SK-N-SH (cell line): ENCODE data around the gene MEIS2. TPM values are rescaled to one million over a fixed set of nuclear protein-coding genes. Genes with fewer than 3 reads are reported as not detected.

ENCODE experiments used
- CTCF ChIA-PET: fragments of 300-600, 350-600 bp; formaldehyde crosslinking; extraction: SDS; loops from one replicate; lab custom pipeline; 2021; lab: Yijun Ruan, JAX
- POLR2A ChIA-PET: fragments of 350-600 bp; sonication (Branson Sonifier 250); formaldehyde crosslinking; extraction: SDS; loops from one replicate; lab custom pipeline; 2020; ENCODE audit warnings: antibody characterized with exemption, inconsistent platforms; lab: Yijun Ruan, JAX
- DNase-seq: peaks from one replicate; pipeline ENCODE4 v3.0.0; 2012
- H2AFZ ChIP-seq: fragments of 200-600 bp; sonication (generic); 2 replicates; pipeline ENCODE4 v1.8.1; 2016; ENCODE audit warnings: antibody characterized with exemption, mild to moderate bottlenecking, low read depth
- H3F3A ChIP-seq: fragments of 200-600 bp; sonication (generic); replicated peaks from 2 replicates; pipeline ENCODE3; 2016; ENCODE audit warnings: antibody characterized with exemption, mild to moderate bottlenecking; ENCODE audit not compliant: insufficient read depth
- H3K27ac ChIP-seq, 2 experiments: fragments of 200-500 bp in 1 of 2; fragments of 200-600 bp in 1 of 2; sonication (Bioruptor generic) in 1 of 2; sonication (generic), shearing (Covaris generic) in 1 of 2; 2 replicates each; pipeline versions ENCODE4 v1.5.1 to v1.6.1; 2014 to 2016; ENCODE audit warnings: low read depth in 2 of 2, inconsistent platforms in 1 of 2, low read length in 1 of 2, mild to moderate bottlenecking in 1 of 2, mixed read lengths in 1 of 2
- H3K27me3 ChIP-seq: fragments of 200-600 bp; sonication (generic), shearing (Covaris generic); 2 replicates; pipeline ENCODE4 v1.6.1; 2016; ENCODE audit warnings: mixed run types; ENCODE audit not compliant: insufficient read depth
- H3K36me3 ChIP-seq, 2 experiments: fragments of 200-500 bp in 1 of 2; fragments of 200-600 bp in 1 of 2; sonication (Bioruptor generic) in 1 of 2; sonication (generic) in 1 of 2; replicated peaks in 1 of 2; 2 replicates each; pipeline versions ENCODE3 to v1.5.1; 2014 to 2016; ENCODE audit warnings: low read length in 1 of 2, mild to moderate bottlenecking in 1 of 2; ENCODE audit not compliant: insufficient read depth in 2 of 2, control insufficient read depth in 1 of 2
- H3K4me1 ChIP-seq, 2 experiments: fragments of 200-500 bp in 1 of 2; fragments of 200-600 bp in 1 of 2; sonication (Bioruptor generic) in 1 of 2; sonication (generic), shearing (Covaris generic) in 1 of 2; 2 replicates each; pipeline versions ENCODE4 v1.5.1 to v1.6.1; 2014 to 2016; ENCODE audit warnings: low read depth in 1 of 2, low read length in 1 of 2, mixed run types in 1 of 2; ENCODE audit not compliant: insufficient read depth in 2 of 2, control insufficient read depth in 1 of 2
- H3K4me2 ChIP-seq: fragments of 200-600 bp; sonication (generic), shearing (Covaris generic); 2 replicates; pipeline ENCODE4 v1.6.1; 2017; ENCODE audit warnings: mixed run types
- H3K4me3 ChIP-seq, 2 experiments: fragments of 200-500 bp in 1 of 2; fragments of 200-600 bp in 1 of 2; sonication (Bioruptor generic) in 1 of 2; sonication (generic), shearing (Covaris generic) in 1 of 2; 2 replicates each; pipeline versions ENCODE4 v1.5.1 to v1.8.1; 2014 to 2016; ENCODE audit warnings: low read depth in 2 of 2, inconsistent platforms in 1 of 2, low read length in 1 of 2, mild to moderate bottlenecking in 1 of 2, mixed read lengths in 1 of 2, moderate library complexity in 1 of 2
- H3K79me2 ChIP-seq: fragments of 200-600 bp; sonication (generic); 2 replicates; pipeline ENCODE4 v1.8.1; 2017; ENCODE audit warnings: mild to moderate bottlenecking; ENCODE audit not compliant: insufficient read depth
- H3K9ac ChIP-seq: fragments of 200-600 bp; sonication (generic); 2 replicates; pipeline ENCODE4 v1.6.1; 2017; ENCODE audit warnings: mixed run types
- H3K9me2 ChIP-seq: fragments of 200-600 bp; sonication (generic); 2 replicates; pipeline ENCODE4 v1.6.1; 2017; ENCODE audit warnings: mixed run types
- H3K9me3 ChIP-seq: fragments of 200-600 bp; sonication (generic); 2 replicates; pipeline ENCODE4 v1.6.1; 2017; ENCODE audit warnings: mixed run types, mild to moderate bottlenecking, moderate library complexity
- H4K20me1 ChIP-seq: fragments of 200-600 bp; sonication (generic); 2 replicates; pipeline ENCODE4 v1.6.1; 2017; ENCODE audit warnings: mild to moderate bottlenecking, mixed run types; ENCODE audit not compliant: insufficient read depth
- EP300 ChIP-seq, 2 experiments: IDR thresholded peaks; 2 replicates each; pipeline versions ENCODE4 v1.4.0 to v1.6.1; 2012; ENCODE audit warnings: borderline replicate concordance in 1 of 2, low read depth in 1 of 2, low read length in 1 of 2
- FOXJ3 ChIP-seq: sonication (generic); formaldehyde crosslinking; IDR thresholded peaks from 2 replicates; pipeline ENCODE4 v1.5.1; 2020; ENCODE audit warnings: mild to moderate bottlenecking, missing genetic modification reagents
- GABPA ChIP-seq: IDR thresholded peaks from 2 replicates; pipeline ENCODE4 v1.4.0; 2012; ENCODE audit warnings: low read depth, mild to moderate bottlenecking
- GATA2 ChIP-seq: sonication (generic); formaldehyde crosslinking; IDR thresholded peaks from 2 replicates; pipeline ENCODE4 v1.5.0; 2020; ENCODE audit warnings: mild to moderate bottlenecking, missing genetic modification reagents
- MEF2A ChIP-seq: IDR thresholded peaks from 2 replicates; pipeline ENCODE4 v1.4.0; 2012; ENCODE audit warnings: low read depth, borderline replicate concordance
- MXI1 ChIP-seq: IDR thresholded peaks from 2 replicates; pipeline ENCODE4 v1.6.1; 2012; ENCODE audit warnings: mild to moderate bottlenecking, low read depth, low read length, improper control_type of control experiment
- NFIC ChIP-seq: IDR thresholded peaks from 2 replicates; pipeline ENCODE4 v1.4.0; 2012; ENCODE audit warnings: borderline replicate concordance
- PBX3 ChIP-seq: IDR thresholded peaks from 2 replicates; pipeline ENCODE4; 2012
- POLR2AphosphoS5 ChIP-seq: IDR thresholded peaks from 2 replicates; pipeline ENCODE4 v1.6.1; 2012; ENCODE audit warnings: low read depth, low read length
- RAD21 ChIP-seq: IDR thresholded peaks from 2 replicates; pipeline ENCODE4 v1.6.1; 2012; ENCODE audit warnings: mild to moderate bottlenecking, low read length
- REST ChIP-seq: IDR thresholded peaks from 2 replicates; pipeline ENCODE4 v1.6.1; 2012; ENCODE audit warnings: mild to moderate bottlenecking, low read depth, low read length, moderate library complexity
- SIN3A ChIP-seq: IDR thresholded peaks from 2 replicates; pipeline ENCODE4 v1.6.1; 2012; ENCODE audit warnings: low read depth, mild to moderate bottlenecking, low read length, moderate library complexity, borderline replicate concordance
- TAF1 ChIP-seq: IDR thresholded peaks from 2 replicates; pipeline ENCODE4 v1.6.1; 2012; ENCODE audit warnings: low read depth, mild to moderate bottlenecking, low read length, moderate library complexity, borderline replicate concordance
- TCF12 ChIP-seq: IDR thresholded peaks from 2 replicates; pipeline ENCODE4 v1.4.0; 2012
- WGBS: methylation state at CpG from one replicate; pipeline ENCODE4 v1.1.6; 2017; ENCODE audit warnings: low lambda C conversion rate; 5-methylcytosine and 5-hydroxymethylcytosine counted together
- polyA plus RNA-seq, 3 experiments: library from polyadenylated mRNA; depleted of rRNA; stranded (reverse); fragments of >200 nt; gene quantifications; 2 replicates each; pipeline ENCODE4 v1.2.3, GENCODE V29; 2012

MEIS2 gene
- polyA plus RNA-seq, 1 of the 3 experiments (the other 2 are of a cell fraction), result 146 TPM

DNA sequence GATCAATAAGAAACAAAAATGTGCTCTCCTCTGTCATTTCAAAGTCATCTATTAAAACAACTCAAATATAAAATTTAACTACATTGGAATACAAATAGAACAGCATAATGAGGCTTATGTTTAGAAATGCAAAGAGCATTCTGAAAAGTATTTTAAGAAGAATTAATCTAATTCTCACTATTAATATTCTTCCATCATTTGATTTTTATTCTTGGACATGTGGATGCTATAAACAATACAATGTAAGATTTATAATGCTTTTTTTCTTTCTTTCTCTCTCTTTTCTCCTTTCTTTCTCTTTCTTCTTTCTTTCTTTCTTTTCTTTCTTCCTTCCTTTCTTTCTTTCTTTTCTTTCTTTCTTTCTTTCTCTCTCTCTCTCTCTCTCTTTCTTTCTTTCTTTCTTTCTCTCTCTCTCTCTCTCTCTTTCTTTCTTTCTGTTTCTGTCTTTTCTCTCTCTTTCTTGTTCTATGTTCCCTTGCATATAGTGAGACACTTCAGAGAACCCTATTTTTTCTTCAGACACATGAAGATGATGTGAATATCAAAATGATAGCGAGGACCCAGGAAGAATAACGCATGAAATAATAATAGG, 32.6 kb upstream of the MEIS2 start (continued):
- TF ChIP-seq REST, result no peak
- TF ChIP-seq GATA2, result no peak
- no peak for TF ChIP-seq GABPA

GRCh38 chr15:37131621-37132020, 31.3 kb upstream of the MEIS2 start:
- Histone ChIP-seq H3K9ac (peak overlapping the region; percentile 28; the same call in 1 of the 2 replicates), H2AFZ (peak overlapping the region; percentile 52), H4K20me1 (no peaks in the 10 kb centered on the region), H3K27ac (peak overlapping the region; percentile 23 to 97; a peak in 3 of 4 replicates), H3F3A (peaks cover 21% of the 10 kb centered on the region), H3K4me1 (peaks cover 5 to 46% of the 10 kb centered on the region in 2 experiments; a peak in 2 of 4 replicates), H3K36me3 (no peaks in the 10 kb centered on the region), H3K79me2 (no peaks in the 10 kb centered on the region), H3K9me3 (no peaks in the 10 kb centered on the region), H3K27me3 (no peaks in the 10 kb centered on the region), H3K4me3 (peak overlapping the region; percentile 3 to 28; a peak in 2 of 4 replicates), H3K9me2 (no peaks in the 10 kb centered on the region), H3K4me2 (peak overlapping the region; percentile 61)
- no peak for DNase-seq
- POLR2A ChIA-PET, result interaction anchor here (0.6 to 2.2 kb wide), 6 partner anchors 21 to 257 kb away, joined by 3 to 8 read pairs (median 4); no protein-coding TSS in a partner anchor
- TF ChIP-seq MXI1, result no peak
- TF ChIP-seq FOXJ3, result no peak
- no peak for TF ChIP-seq NFIC
- TF ChIP-seq PBX3, result peak; percentile 10; the same call in 1 of the 2 replicates
- TF ChIP-seq MEF2A, result no peak
- peak; percentile 30; the same call in 1 of the 2 replicates for TF ChIP-seq TCF12
- CTCF ChIA-PET, result interaction anchor here (0.6 to 5.9 kb wide), 10 partner anchors 8 to 1611 kb away, joined by 3 to 101 read pairs (median 4); partner anchors contain the start of gene MEIS2
- WGBS, result 0% methylated on average over 2 of the region's 2 CpGs

DNA sequence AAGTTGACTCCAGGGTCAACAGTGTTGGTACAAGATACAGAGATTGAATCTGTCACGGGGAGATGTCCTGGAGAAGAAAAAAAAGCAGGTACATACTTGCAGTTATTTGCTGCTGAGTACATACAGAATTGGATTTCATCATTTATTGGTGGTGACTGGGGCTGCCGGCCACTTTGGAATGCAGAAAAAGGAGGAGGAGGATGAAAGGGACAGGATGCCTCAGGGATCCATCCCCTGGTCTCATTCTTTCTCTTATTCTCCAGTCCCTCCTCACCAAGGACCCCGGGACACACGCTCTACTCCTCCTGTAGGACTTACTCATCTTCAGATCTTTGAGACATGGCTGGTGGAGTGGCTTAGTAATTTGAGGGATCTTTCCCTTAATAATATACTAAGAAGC, 30.0 kb upstream of the MEIS2 start:
- DNase-seq, result no peak
- Histone ChIP-seq H3K27ac (peak overlapping the region in 1 of 2 experiments; percentile 97; a peak in 2 of 4 replicates), H3K79me2 (no peaks in the 10 kb centered on the region), H3K9ac (no peak overlapping the region), H3K4me2 (no peak overlapping the region), H3K4me3 (no peak overlapping the region), H2AFZ (no peak overlapping the region), H3K36me3 (no peaks in the 10 kb centered on the region), H3K9me2 (no peaks in the 10 kb centered on the region), H3K9me3 (no peaks in the 10 kb centered on the region), H3K4me1 (peaks cover 6 to 50% of the 10 kb centered on the region in 2 experiments; a peak in 2 of 4 replicates), H3F3A (peaks cover 18% of the 10 kb centered on the region), H4K20me1 (no peaks in the 10 kb centered on the region), H3K27me3 (no peaks in the 10 kb centered on the region)
- ChIA-PET CTCF (interaction anchor here (1.6 to 3.2 kb wide), 3 partner anchors 21 to 751 kb away, joined by 5 to 9 read pairs (median 7); no protein-coding TSS in a partner anchor), POLR2A (no interaction called here)
- WGBS, result 52% methylated on average over 4 of the region's 4 CpGs
- TF ChIP-seq EP300 (IDR thresholded peaks at IDR 0.05; ENCODE audit: borderline replicate concordance in 1 of 2, low read depth in 1 of 2, low read length in 1 of 2) (peak in 1 of 2 experiments; percentile 31; a peak in 1 of 4 replicates), PBX3 (peak; percentile 19), TCF12 (peak; percentile 42; the same call in 1 of the 2 replicates), TAF1 (no peak), SIN3A (no peak), POLR2AphosphoS5 (no peak), RAD21 (no peak)
